Pulmonary artery endothelial cell (primary cell): ENCODE results near the gene EHMT1. TPM values are rescaled to one million over a fixed set of nuclear protein-coding genes. Genes with fewer than 3 reads are reported as not detected.

Experiments
- DNase-seq: peaks from one replicate; pipeline ENCODE4 v3.0.0-alpha.2; 2011; ENCODE audit warnings: low read depth, low spot score
- total RNA-seq: library from RNA; depleted of rRNA; stranded (reverse); fragments of >200 nt; gene quantifications from 2 replicates; pipeline ENCODE4 v1.2.3, GENCODE V29; 2014

Gene EHMT1
- total RNA-seq, 1 donor from 2014 or later: 68.3 TPM

GRCh38 chr9:137643921-137644320 lies 25.1 kb downstream of the EHMT1 start:
- no peak for DNase-seq

GRCh38 chr9:137645211-137645610 lies 26.4 kb downstream of the EHMT1 start:
- no peak for DNase-seq

GRCh38 chr9:137646341-137646740 lies 27.5 kb downstream of the EHMT1 start:
- DNase-seq: no peak

- DNase-seq: no peak
Observed at GRCh38 chr9:137647096-137647714, 28.4 kb downstream of the EHMT1 start.

GRCh38 chr9:137648396-137648795 lies 29.6 kb downstream of the EHMT1 start:
- no peak for DNase-seq

- DNase-seq: no peak
Observed at GRCh38 chr9:137649553-137649952, 30.7 kb downstream of the EHMT1 start.

- no peak for DNase-seq
Observed at GRCh38 chr9:137650259-137650658, 31.5 kb downstream of the EHMT1 start.

GRCh38 chr9:137650779-137651178 lies 32.0 kb downstream of the EHMT1 start:
- DNase-seq: no peak

- DNase-seq: no peak
Observed at GRCh38 chr9:137656416-137656815, 37.6 kb downstream of the EHMT1 start.

- no peak for DNase-seq
Observed at GRCh38 chr9:137657606-137658005, 38.8 kb downstream of the EHMT1 start.

GRCh38 chr9:137658781-137659180 lies 40.0 kb downstream of the EHMT1 start:
- no peak for DNase-seq

GRCh38 chr9:137660144-137660543 lies 41.3 kb downstream of the EHMT1 start:
- no peak for DNase-seq

GRCh38 chr9:137663584-137663983 lies 44.8 kb downstream of the EHMT1 start:
- no peak for DNase-seq

GRCh38 chr9:137664676-137665075 lies 45.9 kb downstream of the EHMT1 start:
- no peak for DNase-seq

GRCh38 chr9:137665226-137665625 lies 46.4 kb downstream of the EHMT1 start:
- DNase-seq: no peak

- DNase-seq: no peak
Observed at GRCh38 chr9:137665697-137666512, 47.1 kb downstream of the EHMT1 start.

GRCh38 chr9:137666513-137666822 lies 47.7 kb downstream of the EHMT1 start:
- DNase-seq: no peak

- no peak for DNase-seq
Observed at GRCh38 chr9:137666955-137667670, 48.3 kb downstream of the EHMT1 start.

GRCh38 chr9:137668203-137668602 lies 49.4 kb downstream of the EHMT1 start:
- no peak for DNase-seq

- peak; percentile 17 for DNase-seq
Observed at GRCh38 chr9:137669261-137669672, 50.5 kb downstream of the EHMT1 start.

GRCh38 chr9:137670391-137671195 lies 51.8 kb downstream of the EHMT1 start:
- DNase-seq: no peak

- DNase-seq: no peak
Observed at GRCh38 chr9:137671196-137671538, 52.4 kb downstream of the EHMT1 start.
